Fibroblast of upper back skin (primary cell): ENCODE measurements around the gene APOL4.
"Not testable (repeated sequence)": the region's sequence is repeated elsewhere in the genome, so short reads cannot be mapped to it uniquely, and the experiment has no call there.

ENCODE experiments used
- DNase-seq: peaks from one replicate; pipeline ENCODE4 v3.0.0-alpha.2; 2013

APOL4 gene

GRCh38 chr22:36182056-36182455 is 19.6 kb downstream of the APOL4 start:
- no peak for DNase-seq

- DNase-seq: no peak
Measured at GRCh38 chr22:36180928-36181327, 20.7 kb downstream of the APOL4 start.

GRCh38 chr22:36180038-36180880 is 21.4 kb downstream of the APOL4 start:
- peak; percentile 58 for DNase-seq

GRCh38 chr22:36177160-36177559 is 24.4 kb downstream of the APOL4 start:
- no peak for DNase-seq

- no peak for DNase-seq
Measured at GRCh38 chr22:36175892-36176291, 25.7 kb downstream of the APOL4 start.

- DNase-seq: no peak
Measured at GRCh38 chr22:36171941-36172340, 29.7 kb downstream of the APOL4 start.

- no peak for DNase-seq
Measured at GRCh38 chr22:36166518-36167220, 34.9 kb downstream of the APOL4 start.

- no peak for DNase-seq
Measured at GRCh38 chr22:36166086-36166485, 35.5 kb downstream of the APOL4 start.

GRCh38 chr22:36165141-36165540 is 36.5 kb downstream of the APOL4 start:
- DNase-seq: no peak

GRCh38 chr22:36164621-36165020 is 37.0 kb downstream of the APOL4 start:
- no peak for DNase-seq

GRCh38 chr22:36163497-36163896 is 38.1 kb downstream of the APOL4 start:
- no peak for DNase-seq

- DNase-seq: no peak
Measured at GRCh38 chr22:36162127-36163034, 39.2 kb downstream of the APOL4 start.

GRCh38 chr22:36161793-36162126 is 39.8 kb downstream of the APOL4 start:
- not testable (repeated sequence) for DNase-seq

GRCh38 chr22:36160499-36160942 is 41.1 kb downstream of the APOL4 start, which contains the start of gene APOL3:
Gene APOL3, minus strand, starts transcription at chr22:36160755. Its CDS starts 11,700 bp downstream, at chr22:36149055.
- peak; percentile 46 for DNase-seq

GRCh38 chr22:36156515-36157419 is 44.8 kb downstream of the APOL4 start:
- peak; percentile 69 for DNase-seq

GRCh38 chr22:36156119-36156514 is 45.5 kb downstream of the APOL4 start:
- no peak for DNase-seq

- no peak for DNase-seq
Measured at GRCh38 chr22:36155702-36156101, 45.9 kb downstream of the APOL4 start.

- no peak for DNase-seq
Measured at GRCh38 chr22:36154423-36154945, 47.1 kb downstream of the APOL4 start.

- DNase-seq: no peak
Measured at GRCh38 chr22:36153501-36154422, 47.8 kb downstream of the APOL4 start.

- DNase-seq: not testable (repeated sequence)
Measured at GRCh38 chr22:36152821-36153220, 48.8 kb downstream of the APOL4 start.

- DNase-seq: no peak
Measured at GRCh38 chr22:36152088-36152487, 49.5 kb downstream of the APOL4 start.
